Hematopoietic multipotent progenitor cell (in vitro differentiated cells): ENCODE results near the gene FRAS1. TPM values are rescaled to one million over a fixed set of nuclear protein-coding genes. Genes with fewer than 3 reads are reported as not detected.
A peak's percentile ranks its signal among the peaks of the same experiment; 100 is the strongest.

Experiments
- DNase-seq, 3 donors: peaks; one replicate each; pipeline ENCODE4 v3.0.0-alpha.2; 2011 to 2015; ENCODE audit warnings: low read depth in 2 of 3, low spot score in 2 of 3
- total RNA-seq: library from RNA; depleted of rRNA; stranded (reverse); fragments of >200 nt; gene quantifications from one replicate; pipeline ENCODE4 v1.2.3, GENCODE V29; 2012

FRAS1 gene
- total RNA-seq, 1 donor: under 0.01 TPM

DNA sequence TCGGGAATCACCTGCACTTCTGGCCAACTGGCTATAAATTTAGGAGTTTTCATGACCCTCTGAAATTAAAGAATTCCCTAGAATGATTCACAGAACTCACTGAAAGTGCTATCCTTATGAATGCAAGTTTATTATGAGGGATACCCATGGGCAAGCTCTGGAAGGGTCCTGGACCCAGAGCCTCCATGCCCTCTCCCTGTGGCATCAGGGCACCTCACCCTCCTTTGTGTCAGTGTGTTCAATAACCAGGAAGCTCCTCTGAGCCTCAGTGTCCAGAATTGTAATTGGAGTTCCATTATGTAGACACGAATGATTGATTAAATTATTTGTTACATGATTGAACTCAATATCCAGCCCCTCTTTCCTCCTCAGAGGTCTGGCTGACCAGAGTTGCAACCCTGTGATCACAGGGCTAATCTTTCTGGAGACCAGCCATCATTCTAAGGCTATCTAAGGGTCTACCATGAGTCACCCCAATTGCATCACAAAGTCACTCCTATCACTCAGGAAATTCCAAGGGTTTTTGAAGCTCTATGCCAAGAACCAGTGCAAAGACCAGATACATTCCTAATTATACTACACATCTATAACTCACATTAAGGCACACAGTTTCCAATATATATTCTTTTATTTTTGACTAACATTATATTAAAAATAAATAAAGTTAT, 503.3 kb downstream of the FRAS1 start:
- no peak for DNase-seq

DNA sequence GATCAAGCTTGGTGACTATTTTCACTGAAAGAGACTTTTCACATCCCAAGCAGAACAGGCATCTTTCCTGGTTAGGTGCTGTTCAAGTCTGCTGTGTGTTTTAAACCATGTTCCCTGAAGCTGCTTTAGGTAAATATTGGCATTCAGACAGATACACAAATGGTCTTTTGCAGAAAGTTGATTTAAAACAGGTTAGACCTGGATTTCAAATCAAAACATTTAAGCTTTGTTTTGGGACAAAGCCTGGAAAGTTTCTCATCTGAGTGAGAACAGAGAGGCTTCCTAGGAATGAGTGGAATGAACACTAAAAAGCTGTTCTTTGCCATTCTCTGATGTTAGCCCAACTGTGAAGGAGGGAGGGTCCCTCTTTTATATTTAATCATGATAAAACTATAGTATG, 504.6 kb downstream of the FRAS1 start:
- no peak for DNase-seq

DNA sequence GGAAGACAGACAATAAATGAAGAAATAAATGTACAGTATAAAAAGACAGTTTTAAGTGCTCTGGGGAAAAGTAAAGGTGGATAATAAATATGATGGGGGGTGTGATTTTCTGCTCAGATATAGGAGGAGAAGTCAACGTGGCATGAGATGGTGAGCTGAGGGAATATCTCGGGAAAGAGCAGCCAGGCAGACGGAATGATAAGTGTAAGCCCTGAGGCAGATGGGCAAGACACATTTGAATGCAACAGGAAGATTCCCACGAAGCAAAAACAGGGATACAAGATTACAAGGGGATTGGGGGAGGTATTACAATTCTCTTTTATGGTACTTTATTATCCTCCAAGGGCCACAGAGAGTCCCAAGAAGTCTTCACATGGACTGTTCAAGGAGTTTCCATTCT, 505.6 kb downstream of the FRAS1 start:
- DNase-seq: no peak

DNA sequence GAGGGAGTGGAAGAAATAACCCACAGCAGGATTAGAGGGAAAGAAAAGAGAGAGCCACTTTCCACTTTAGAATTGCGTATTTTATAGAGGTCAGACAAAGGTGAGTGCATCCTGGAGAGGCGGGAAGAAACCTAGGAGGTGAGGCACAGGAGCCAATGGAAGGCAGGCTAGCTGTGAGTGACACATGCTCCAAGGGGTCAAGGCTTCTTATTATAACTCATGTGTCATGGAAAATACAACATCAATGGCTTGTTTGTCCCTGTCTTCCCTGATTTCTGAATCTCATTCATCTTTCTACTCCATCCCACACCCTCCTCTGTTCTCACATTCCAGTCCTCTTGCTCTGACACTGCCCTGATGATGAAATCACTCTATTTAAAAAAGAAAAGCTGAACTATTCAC, 508.8 kb downstream of the FRAS1 start:
- DNase-seq: no peak

DNA sequence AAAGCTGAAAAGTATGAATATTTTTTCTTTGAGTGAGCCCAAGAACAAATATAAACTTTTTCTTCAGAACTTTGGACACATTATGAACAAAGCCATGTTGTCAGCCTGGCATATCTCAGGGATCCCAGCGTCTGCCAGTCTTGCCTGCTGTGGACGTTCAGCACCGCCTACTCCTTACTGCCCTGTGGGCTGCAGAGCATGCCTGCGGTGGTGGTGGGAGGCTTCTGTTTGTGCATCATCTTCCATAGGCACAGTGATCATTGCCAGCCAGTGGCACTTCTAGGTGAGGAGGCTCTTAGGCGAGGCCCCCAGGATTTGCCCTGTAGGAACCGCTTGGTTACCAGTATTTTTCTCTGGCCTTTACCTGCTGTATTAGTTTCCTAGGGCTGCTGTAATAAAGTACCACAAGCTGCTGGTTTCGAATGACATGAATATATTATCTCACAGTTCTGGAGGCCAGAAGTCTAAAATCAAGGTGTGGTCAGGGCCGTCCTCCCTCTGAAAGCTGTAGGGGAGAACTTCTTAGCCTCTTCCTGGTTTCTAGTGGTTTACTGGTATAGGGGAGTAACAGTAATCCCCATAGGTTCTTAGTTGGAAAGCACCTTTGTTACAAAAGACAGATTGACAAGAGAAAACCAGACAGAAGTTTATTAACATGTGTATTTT, 509.8 kb downstream of the FRAS1 start:
- DNase-seq: no peak

DNA sequence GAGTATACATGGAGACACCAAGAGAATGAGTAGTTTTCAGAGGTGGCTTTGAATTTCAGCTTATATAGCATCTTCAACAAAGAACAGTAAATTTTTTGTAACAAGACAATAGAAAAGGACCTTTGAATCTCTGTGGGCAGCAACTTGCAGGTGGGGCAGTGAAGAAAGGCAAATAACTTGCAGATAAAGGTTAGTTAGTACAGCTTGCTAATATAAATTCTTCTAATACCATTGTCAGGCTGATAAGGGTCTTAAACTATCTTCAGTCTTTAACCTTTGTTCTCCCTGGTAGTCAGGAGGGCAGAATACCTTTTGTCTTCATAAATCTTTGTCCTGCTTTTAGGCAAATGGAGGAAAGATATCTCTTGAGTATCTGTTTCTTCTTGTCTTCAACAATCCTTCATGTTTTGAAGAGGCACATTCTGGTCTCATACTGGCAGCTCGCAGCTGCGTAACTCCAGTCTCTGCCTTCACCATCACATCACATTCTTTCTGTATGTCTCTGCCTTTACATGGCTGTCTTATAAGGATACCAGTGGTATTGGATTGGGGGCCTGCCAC, 510.5 kb downstream of the FRAS1 start:
- no peak for DNase-seq

DNA sequence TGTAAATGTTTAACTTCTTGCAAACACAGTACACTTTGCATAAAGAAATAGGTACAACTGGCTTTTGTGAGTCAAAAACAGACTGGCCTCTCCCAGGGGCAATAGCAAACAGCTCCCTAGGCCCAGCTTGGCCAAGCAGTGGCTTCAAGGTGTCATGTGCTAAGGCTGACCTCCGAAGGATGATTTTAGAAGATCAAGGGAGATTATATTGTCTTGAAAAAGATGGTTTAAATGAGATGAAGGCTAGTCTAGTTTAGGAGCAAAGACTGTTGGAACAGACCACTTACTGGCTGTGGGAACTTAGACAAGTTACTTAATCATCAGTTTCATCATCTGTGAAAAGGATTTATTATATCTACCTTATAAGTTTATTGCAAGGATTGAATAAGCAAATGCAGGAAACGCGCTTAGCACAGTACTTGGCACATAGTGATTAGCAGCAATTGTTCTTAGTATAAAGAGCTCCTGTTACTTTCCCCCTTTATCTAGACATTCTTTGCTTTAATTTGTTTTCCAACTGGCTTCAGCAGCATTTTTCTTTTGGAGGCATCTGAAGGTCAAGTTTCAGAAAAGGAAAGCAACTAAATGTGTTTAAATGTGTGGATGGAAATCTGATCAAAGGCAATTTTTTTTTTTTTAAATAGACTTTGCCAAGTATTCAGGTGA, 511.6 kb downstream of the FRAS1 start:
- DNase-seq: no peak

DNA sequence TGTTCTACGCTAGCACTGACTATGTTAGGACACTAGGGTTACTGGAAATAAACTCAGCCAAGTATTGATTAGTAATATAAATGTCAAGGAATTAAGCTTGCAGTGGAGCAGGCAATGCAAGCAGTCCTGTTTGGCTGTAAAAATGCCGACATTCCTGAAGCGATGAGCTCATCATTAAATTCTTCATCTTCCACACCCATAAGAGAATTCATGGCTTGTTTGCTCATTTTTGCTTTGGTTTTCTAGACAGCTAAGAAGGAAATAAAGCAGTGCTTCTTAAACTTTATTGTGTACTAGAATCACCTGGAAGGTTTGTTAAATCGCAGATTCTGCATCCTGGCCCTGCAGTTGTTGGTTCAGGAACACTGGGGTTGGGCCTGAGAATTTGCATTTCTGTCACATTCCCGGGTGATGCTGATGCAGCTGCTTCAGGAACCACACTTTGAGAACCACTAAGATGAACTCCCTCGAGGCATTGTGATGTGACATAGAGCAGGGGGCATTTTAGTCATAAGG, 512.2 kb downstream of the FRAS1 start:
- no peak for DNase-seq

DNA sequence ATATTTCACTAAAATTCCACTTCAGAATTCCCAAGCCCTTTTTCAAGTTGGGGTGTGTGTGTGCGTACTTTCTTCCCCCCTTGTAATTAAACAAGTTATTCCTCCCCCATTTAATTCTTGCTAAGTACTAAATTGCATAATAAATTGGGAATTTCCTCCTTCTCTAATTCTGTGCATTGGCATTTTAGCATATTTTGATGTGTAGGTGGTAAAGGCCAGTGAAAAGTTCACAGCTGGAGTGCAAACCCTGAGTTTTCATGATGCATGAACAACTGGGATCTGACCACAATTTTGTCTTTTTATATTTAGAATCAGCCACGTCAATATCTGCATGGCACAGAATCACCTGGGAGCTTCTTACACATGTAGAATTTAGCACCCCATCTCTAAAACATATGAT, 513.0 kb downstream of the FRAS1 start:
- no peak for DNase-seq

DNA sequence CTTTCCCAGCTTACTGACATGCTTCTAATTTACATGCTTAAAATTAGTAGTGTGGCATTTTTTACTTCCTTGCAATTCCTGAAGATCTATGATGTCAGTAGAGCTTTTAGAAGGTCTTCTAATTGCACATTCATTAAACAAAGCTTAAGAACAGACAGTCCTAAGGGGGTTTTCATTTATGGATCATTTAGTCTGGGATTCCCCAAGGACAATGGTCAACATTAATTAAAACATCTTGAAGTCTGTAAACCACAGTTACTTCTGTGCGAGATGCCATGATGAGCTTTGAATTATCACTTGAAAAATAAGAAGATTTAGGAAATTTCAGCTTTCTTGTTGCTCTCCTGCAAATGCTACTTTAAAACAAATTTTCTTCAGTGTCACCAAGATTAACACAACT, 514.7 kb downstream of the FRAS1 start:
- DNase-seq: no peak

DNA sequence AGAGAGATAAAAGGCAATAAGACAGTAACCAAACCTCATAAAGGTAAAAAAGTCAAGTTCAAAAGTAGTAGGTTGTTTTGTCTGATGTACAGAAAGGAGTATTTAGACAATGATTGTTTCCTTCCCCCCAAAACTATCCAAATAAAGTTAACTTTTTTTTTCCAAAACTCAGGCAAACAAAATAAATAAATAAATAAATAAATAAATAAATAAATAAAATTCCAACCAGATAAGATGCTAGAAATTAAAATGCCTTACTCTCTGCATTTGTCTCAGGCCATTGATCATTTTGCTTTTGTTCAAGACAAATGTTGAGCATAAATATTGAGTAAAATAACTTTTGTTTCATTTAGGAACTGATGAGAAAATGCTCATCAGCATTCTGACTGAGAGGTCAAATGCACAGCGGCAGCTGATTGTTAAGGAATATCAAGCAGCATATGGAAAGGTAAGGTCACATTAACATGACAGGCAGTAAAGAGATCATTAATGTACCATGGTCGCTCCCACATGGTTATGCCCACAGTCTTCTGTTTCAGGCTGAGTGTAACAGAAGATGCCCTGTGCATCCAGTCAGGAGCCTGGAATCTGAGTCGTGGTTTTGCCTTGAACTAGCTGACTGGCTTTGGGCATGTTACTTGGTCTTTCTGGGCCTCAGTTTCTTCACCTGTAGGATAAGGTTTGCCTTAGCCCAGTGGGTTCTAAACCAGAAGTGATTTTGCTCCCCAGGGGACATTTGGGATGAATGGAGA, 521.7 kb downstream of the FRAS1 start:
- DNase-seq: no peak

DNA sequence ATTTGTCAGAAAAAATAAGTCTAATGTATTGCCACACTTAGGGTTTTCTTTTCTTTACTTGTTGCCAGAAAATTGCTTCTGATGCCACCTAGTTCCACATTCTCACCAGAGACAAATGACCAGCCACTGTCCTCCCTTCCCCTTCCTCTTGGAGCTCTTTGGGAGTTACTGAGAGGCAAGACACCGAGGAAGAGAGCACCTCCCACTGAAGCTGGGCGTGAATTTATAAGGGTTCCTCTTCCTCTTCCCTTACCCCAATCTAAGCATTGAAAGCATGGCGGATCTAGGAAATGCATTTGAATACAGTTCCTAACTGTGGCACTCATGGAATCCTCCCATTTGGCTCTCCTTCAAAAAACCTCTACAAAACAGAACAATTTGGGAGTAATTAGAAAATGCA, 524.5 kb downstream of the FRAS1 start:
- DNase-seq: no peak

DNA sequence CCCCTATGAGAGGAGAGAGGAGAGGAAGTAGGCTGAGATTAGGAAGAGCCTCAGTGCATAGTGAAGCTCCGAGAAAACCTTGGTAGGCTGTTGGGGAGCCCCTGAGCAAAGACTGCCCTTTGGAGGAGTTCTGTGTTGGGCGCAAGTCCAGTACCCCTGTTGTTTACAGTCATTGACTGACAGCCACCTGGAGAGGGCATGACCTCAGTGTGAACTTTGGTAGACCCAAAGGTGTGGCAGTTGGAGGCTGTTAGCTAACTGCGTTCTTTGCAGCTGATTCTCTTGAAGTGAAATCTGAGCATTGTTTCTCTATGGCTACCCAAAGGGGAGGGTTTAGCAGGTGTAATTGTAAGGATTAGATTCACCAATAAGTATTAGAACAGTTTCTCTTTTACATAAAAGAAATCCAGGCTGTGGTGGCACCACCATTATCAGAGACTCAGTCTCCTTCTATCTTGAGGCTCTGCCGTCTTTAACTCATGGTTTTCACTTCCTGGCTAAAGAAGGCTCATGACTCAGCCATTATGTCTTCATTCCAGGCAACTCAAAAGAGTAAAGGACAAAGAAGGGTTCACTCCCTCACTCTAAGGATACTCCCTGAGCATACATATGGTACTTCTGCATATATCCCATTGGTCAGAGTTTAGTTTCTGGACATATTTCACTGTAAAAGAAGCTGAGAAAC, 527.9 kb downstream of the FRAS1 start:
- no peak for DNase-seq

DNA sequence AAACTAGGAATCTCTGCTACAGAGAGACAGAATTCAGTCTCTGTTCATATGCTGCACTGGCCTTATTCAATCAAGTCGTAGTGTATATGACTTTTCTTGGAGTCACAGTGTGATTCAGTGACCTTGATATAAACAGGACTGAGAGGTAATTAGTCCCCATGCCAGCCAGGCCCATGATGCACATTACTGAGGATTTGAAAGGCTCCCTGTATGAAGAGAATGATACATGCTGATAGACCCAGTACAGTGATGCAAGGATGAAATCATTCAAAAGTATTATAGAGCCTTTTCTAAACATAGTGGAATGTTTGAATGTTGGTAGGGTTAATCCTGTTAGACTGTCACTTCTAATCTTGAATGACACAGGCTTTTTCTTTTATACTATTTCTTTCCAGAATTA, 528.5 kb downstream of the FRAS1 start:
- DNase-seq: no peak

DNA sequence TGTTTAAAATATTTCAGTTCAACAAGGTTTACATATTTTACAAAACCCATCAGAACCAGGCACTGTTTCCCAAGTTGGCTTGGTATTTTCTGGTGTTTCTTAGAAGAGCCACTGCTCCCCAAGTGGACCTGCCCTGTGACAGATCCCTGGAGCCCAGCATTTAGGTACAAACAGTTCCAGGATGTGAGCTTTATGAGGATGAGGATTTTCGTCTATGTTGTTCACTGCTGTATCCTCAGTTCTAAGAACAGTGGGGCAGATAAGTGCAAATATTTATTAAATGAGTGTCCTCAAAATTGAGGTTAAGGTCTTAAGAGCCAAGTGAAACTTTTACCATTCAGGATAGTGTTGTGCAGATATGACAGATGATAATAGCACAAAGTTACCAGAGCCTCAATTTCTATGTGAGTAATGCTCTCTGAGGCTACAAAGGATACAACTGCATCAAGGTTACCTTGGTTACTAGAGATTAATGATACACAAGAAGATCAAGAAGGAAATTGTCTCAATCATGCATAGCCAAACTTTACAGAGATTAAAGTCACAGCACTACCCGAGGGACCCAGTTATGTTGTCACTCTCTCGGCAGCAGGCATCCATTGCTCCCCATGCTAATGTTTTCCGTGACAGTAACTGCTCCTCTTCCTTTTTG, 531.9 kb downstream of the FRAS1 start:
- DNase-seq: no peak

DNA sequence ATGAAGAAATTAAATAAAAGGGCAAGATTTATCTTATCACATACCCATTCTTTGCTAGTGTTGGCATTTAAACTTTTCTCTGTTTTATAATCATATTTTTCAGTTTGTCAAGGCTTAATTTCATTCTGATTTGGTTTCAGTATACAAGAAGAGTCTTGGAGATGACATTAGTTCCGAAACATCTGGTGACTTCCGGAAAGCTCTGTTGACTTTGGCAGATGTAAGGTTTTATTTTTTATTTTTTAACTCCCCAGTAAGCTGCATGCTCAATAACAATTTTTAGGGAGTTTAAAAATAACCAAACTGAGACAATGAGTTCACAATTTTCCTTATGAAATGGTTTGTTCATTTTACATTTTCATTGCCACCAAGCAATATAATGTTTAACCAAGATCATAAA, 534.3 kb downstream of the FRAS1 start:
- no peak for DNase-seq

DNA sequence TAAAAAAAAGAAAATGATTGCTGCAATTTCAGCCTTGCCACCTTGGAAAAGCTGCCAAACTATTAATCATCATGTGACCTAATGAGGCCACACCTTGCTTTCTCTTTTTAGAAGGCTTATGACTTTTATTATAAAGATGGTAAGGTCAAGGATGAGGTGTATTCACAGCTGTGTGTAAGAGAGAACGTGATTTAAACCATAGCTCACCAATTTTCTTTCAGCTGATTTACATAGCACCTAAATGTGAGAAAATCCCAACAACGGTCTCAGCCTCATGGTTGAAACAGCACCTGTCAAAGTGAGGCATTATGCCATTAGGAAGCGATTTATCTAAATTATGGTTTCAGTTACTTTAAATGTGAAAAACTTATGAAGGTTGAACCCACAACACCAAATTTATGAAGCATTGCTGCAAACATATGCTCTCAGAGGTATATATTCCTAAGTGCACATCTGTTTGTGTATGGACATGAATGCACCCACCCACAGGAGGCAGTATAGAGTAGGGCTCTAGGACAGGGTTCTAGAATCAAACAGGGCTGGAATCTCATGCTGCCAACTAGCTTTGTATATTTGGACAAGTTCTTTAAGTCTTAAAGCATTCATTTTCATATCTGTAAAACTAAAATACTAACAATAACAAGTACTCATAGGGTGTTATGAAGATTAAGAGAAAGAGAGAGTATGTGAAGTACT, 535.1 kb downstream of the FRAS1 start:
- DNase-seq: peak in 2 of 3 donors; percentile 24 to 43
